Activated CD4-positive, alpha-beta T cell treated with anti-CD3 and anti-CD28 coated beads for 24 hours (primary cell): ENCODE measurements around the gene ZNF263.

Experiments
- DNase-seq, 2 donors: peaks; one replicate each; pipeline ENCODE4 v3.0.0-alpha.2; 2020; ENCODE audit warnings: low read depth in 2 of 2

The ZNF263 gene

DNA sequence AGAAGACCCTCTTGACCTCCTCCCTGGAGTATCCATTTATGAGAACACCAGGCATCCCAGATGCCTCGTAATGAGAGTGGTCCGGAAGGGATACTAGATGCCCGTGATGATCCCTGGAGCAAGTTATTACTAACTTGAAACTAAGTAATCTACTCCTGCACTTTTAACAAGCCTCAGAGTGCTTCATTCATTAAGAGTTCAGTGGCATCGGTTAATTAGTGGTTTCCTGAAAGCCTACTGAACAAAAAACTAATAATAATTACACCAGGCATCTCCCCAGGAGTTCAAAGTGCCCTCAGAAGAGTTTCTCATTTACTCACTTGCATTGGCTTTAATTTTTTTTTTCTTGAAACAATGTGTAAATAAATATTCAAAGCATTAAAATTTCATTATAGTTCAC, 44.2 kb downstream of the ZNF263 start:
- DNase-seq = no peak

GRCh38 chr16:3328104-3328503, 44.8 kb downstream of the ZNF263 start:
- no peak for DNase-seq

DNA sequence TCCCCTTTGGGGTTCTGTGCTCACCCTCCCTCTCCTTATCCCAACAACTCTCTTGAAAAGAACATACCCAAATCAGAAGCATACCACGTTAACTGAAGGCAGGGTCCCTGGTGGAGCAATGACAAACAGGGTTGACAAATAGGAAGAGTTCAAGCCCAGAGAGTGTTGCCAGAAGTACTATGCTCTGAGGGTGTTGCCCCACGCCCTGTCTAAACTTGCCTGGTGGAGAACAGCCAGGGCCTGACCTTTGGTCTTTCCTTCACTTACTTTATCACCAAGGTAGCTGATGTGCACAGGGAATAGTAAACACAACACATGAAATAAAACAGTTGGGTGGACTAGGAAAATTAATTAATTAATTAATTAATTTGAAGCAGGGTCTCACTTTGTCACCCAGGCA, 45.4 kb downstream of the ZNF263 start:
- DNase-seq = no peak
